GM12878 (cell line): ENCODE results near the gene C16orf86. TPM values are rescaled to one million over a fixed set of nuclear protein-coding genes. Genes with fewer than 3 reads are reported as not detected.
A peak's percentile ranks its signal among the peaks of the same experiment; 100 is the strongest.

ENCODE experiments used
- ATAC-seq: fragments of 200-7000 bp; cut with Tn5 transposase; 3 replicates; pipeline ENCODE4 v1.9.1; 2020; ENCODE audit warnings: mild to moderate bottlenecking, moderate library complexity
- BruUV-seq: library from RNA; stranded (reverse); fragments of 400-500 nt; replicated peaks from 2 replicates; lab custom pipeline; 2021; lab: Mats Ljungman, UMichigan
- CTCF ChIA-PET: fragments of 300-600 bp; sonication (Branson Sonifier 250); formaldehyde crosslinking; extraction: SDS; loops from one replicate; lab custom pipeline; 2021; ENCODE audit warnings: inconsistent platforms; lab: Yijun Ruan, JAX
- POLR2A ChIA-PET: fragments of 350-600 bp; formaldehyde crosslinking; extraction: SDS; loops from one replicate; lab custom pipeline; 2021; ENCODE audit warnings: inconsistent platforms; lab: Charles Lee
- RAD21 ChIA-PET: fragments of 300-600 bp; sonication (Branson Sonifier 250); formaldehyde crosslinking; loops from one replicate; lab custom pipeline; 2023; ENCODE audit warnings: antibody characterized with exemption; ENCODE audit not compliant: unreplicated experiment; lab: Charles Lee
- SMC1A ChIA-PET: fragments of 300-600 bp; sonication (Branson Sonifier 250); formaldehyde crosslinking; loops from one replicate; lab custom pipeline; 2023; ENCODE audit not compliant: unreplicated experiment, uncharacterized antibody; lab: Charles Lee
- DNase-seq: peaks from one replicate; pipeline ENCODE4 v3.0.0-alpha.2; 2011; ENCODE audit warnings: low read depth, low spot score
- FAIRE-seq: peaks from 3 replicates; lab custom pipeline; 2011; peaks lifted over from hg19 to GRCh38; lab: Jason Lieb, UNC
- H2AFZ ChIP-seq: 2 replicates; pipeline ENCODE4 v1.6.0; 2011; ENCODE audit warnings: low read depth, low read length, control low read depth; ENCODE audit not compliant: control insufficient read depth
- H3K27ac ChIP-seq: 2 replicates; pipeline ENCODE4 v1.5.1; 2011; ENCODE audit warnings: control low read depth; ENCODE audit not compliant: control insufficient read depth, insufficient read depth
- H3K27me3 ChIP-seq, 2 experiments: replicated peaks in 1 of 2; 2 replicates each; pipeline versions ENCODE4 v1.6.0 to v1.6.1; 2011; ENCODE audit warnings: low read length in 1 of 2; ENCODE audit not compliant: control insufficient read depth in 2 of 2, insufficient read depth in 2 of 2
- H3K36me3 ChIP-seq, 2 experiments: 2 replicates each; pipeline ENCODE4 v1.5.1; 2011; ENCODE audit warnings: low read length in 1 of 2; ENCODE audit not compliant: control insufficient read depth in 2 of 2, insufficient read depth in 2 of 2
- H3K4me1 ChIP-seq: 2 replicates; pipeline ENCODE4 v1.6.1; 2011; ENCODE audit warnings: mild to moderate bottlenecking, low read length, moderate library complexity, mixed read lengths; ENCODE audit not compliant: control insufficient read depth, insufficient read depth
- H3K4me2 ChIP-seq: 2 replicates; pipeline ENCODE4 v1.6.0; 2011; ENCODE audit warnings: control low read depth; ENCODE audit not compliant: control insufficient read depth, insufficient read depth
- H3K4me3 ChIP-seq: fragments of 200-600 bp; sonication (generic); 2 replicates; pipeline ENCODE4 v1.5.1; 2016
- H3K79me2 ChIP-seq: 2 replicates; pipeline ENCODE4 v1.6.0; 2011; ENCODE audit warnings: low read length; ENCODE audit not compliant: control insufficient read depth, insufficient read depth
- H3K9ac ChIP-seq: 2 replicates; pipeline ENCODE4 v1.8.0; 2011; ENCODE audit warnings: low read length, control low read depth, mixed read lengths; ENCODE audit not compliant: control insufficient read depth, insufficient read depth
- H3K9me3 ChIP-seq: replicated peaks from 3 replicates; pipeline ENCODE4 v1.5.1; 2011; ENCODE audit warnings: mild to moderate bottlenecking, low read length; ENCODE audit not compliant: control insufficient read depth, insufficient read depth
- H4K20me1 ChIP-seq: 2 replicates; pipeline ENCODE4 v1.6.0; 2011; ENCODE audit not compliant: control insufficient read depth, insufficient read depth
- ASH2L ChIP-seq: fragments of 300-600, 200-600 bp; sonication (generic); IDR thresholded peaks from 2 replicates; pipeline ENCODE4 v1.6.1; 2017; ENCODE audit warnings: low read depth, mild to moderate bottlenecking, borderline replicate concordance
- CREM ChIP-seq: IDR thresholded peaks from 2 replicates; pipeline ENCODE4 v1.6.1; 2014; ENCODE audit warnings: antibody characterized with exemption, low read depth
- FOS ChIP-seq: IDR thresholded peaks from 3 replicates; pipeline ENCODE4 v1.6.1; 2011; ENCODE audit warnings: borderline replicate concordance; ENCODE audit not compliant: insufficient read length; ENCODE audit errors: extremely low read depth
- HDGF ChIP-seq: fragments of 450-650 bp; IDR thresholded peaks from 2 replicates; pipeline ENCODE4 v1.6.1; 2016; ENCODE audit warnings: antibody characterized with exemption
- MEF2A ChIP-seq: IDR thresholded peaks from 2 replicates; pipeline ENCODE4 v1.6.1; 2011; ENCODE audit warnings: low read depth, mild to moderate bottlenecking, low read length, moderate library complexity; ENCODE audit not compliant: insufficient read depth
- NBN ChIP-seq: fragments of 450-650 bp; IDR thresholded peaks from 2 replicates; pipeline ENCODE4 v1.6.1; 2016
- NFIC ChIP-seq: IDR thresholded peaks from 2 replicates; pipeline ENCODE4 v1.6.1; 2012; ENCODE audit warnings: low read depth, mild to moderate bottlenecking, inconsistent platforms, low read length, moderate library complexity
- NR2F1 ChIP-seq: fragments of 450-650 bp; conservative IDR thresholded peaks from 2 replicates; pipeline ENCODE4 v1.6.1; 2017; ENCODE audit warnings: mild to moderate bottlenecking
- RFX5 ChIP-seq: IDR thresholded peaks from 2 replicates; pipeline ENCODE4 v1.6.1; 2011; ENCODE audit warnings: low read depth, low read length, improper control_type of control experiment
- TAF1 ChIP-seq: IDR thresholded peaks from 2 replicates; pipeline ENCODE4 v1.6.1; 2011; ENCODE audit warnings: mild to moderate bottlenecking, low read depth, low read length, borderline replicate concordance
- TCF3 ChIP-seq: IDR thresholded peaks from 2 replicates; pipeline ENCODE4 v1.6.1; 2012; ENCODE audit warnings: low read depth, mild to moderate bottlenecking, low read length, borderline replicate concordance; ENCODE audit not compliant: insufficient read depth
- ZNF24 ChIP-seq: fragments of 450-650 bp; IDR thresholded peaks from 2 replicates; pipeline ENCODE4 v1.6.1; 2017; ENCODE audit warnings: antibody characterized with exemption, mild to moderate bottlenecking
- WGBS: methylation state at CpG from one replicate; pipeline ENCODE4 v1.1.6; 2016; ENCODE audit warnings: low lambda C conversion rate; ENCODE audit not compliant: insufficient replicate concordance, insufficient coverage; ENCODE audit errors: missing lambda C conversion rate; 5-methylcytosine and 5-hydroxymethylcytosine counted together
- in situ Hi-C: fragments of 300-500 bp; cut with MboI; formaldehyde crosslinking; loops from 9 replicates; pipeline ENCODE4 v1.14.3; 2018; ENCODE audit warnings: mixed read lengths
- intact Hi-C: fragments of 100-400 bp; cut with micrococcal nuclease; formaldehyde crosslinking; loops from one replicate; pipeline ENCODE4 v1.14.2; 2022; ENCODE audit not compliant: unreplicated experiment
- polyA plus RNA-seq, 11 experiments: library from polyadenylated mRNA; depleted of rRNA in 4 of 11; unstranded in 6 of 11; stranded (reverse) in 5 of 11; fragments of >200 nt; fragmentation: Nextera tagmentation in 4 of 11; fragmentation: Illumina TruSeq in 1 of 11; extraction: Ambion mirVana in 4 of 11; extraction: Trizol in 1 of 11; gene quantifications; 1 replicate in 1 of 11; 2 replicates in 10 of 11; pipeline versions ENCODE4 v1.2.1 to v1.2.3, GENCODE V29; 2011 to 2016; ENCODE audit warnings: inconsistent platforms in 2 of 11, missing spikeins in 2 of 11, low read depth in 1 of 11
- total RNA-seq, 4 experiments: library from RNA; depleted of rRNA in 3 of 4; stranded (reverse); fragments of >200 nt in 3 of 4; fragmentation: Illumina TruSeq in 1 of 4; extraction: Trizol in 1 of 4; gene quantifications; 2 replicates each; pipeline versions ENCODE4 v1.2.1 to v1.2.3, GENCODE V29; 2013 to 2021

Gene C16orf86
- total and polyA plus RNA-seq, 10 of the 15 experiments (the other 5 are each of a cell fraction or from before 2014, with no cell fraction given), result 0.11 to 3.3 (median 1.6) TPM

DNA sequence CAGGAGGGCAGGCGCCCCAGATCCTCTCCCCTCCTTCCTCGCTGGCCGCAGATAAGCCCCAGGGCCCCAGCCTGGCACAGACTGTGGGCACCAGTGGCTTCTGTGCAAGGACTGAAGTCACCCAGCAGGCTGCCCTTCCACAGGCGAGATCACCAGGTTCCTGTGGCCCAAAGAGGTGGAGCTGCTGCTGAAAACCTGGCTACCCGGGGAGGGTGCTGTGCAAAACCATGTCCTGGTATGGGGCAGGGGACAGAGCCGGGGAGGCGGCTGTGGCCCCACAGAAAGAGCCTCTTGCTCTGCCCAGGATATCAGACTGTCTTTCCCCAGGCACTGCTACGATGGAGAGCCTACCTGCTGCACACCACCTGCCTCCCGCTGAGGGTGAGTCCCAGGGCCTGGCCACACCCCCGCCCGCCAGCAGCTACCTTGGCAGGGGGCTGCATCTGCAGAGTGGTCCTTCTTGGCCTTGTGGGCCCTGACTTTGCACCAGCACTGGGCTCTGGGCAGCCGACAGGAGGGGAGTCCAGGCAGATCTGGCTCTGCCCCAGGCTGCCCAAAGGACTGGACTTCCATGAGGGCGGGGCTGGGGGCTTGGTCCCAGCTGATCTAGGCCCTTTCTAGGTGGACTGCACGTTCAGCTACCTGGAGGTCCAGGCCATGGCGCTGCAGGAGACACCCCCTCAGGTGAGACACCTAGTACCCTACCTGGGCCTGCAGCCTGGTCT lies 21.1 kb upstream of the C16orf86 start:
- FAIRE-seq, result no peak

DNA sequence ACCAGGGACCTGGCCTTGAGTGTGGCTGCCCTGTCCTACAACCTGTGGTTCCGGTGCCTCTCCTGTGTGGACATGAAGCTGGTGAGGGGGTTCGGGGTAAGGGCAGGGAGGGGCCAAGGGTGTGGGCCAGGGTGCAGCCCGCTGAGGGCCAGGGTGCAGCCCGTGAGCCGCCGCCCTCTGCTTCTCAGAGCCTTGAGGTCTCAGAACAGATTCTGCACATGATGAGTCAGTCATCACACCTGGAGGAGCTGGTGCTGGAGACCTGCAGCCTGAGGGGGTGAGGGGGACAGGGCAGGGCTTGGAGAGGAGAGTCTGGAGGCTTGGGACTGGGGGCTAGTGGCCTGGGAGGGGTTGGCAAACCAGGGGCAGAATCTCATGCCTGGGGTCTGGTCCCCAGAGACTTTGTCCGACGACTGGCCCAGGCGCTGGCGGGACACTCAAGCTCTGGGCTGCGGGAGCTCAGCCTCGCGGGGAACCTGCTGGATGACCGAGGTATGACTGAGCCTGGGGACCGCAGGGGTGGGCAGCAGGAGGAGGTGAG lies 19.4 kb upstream of the C16orf86 start:
- ATAC-seq (no peak), FAIRE-seq (no peak), DNase-seq (no peak)
- Histone ChIP-seq H3K27ac (no peak overlapping the region), H3K4me3 (no peak overlapping the region), H3K4me1 (peaks cover 11% of the 10 kb centered on the region; the same call in 1 of the 2 replicates), H2AFZ (no peak overlapping the region), H3K27me3 (no peaks in the 10 kb centered on the region), H3K9me3 (no peaks in the 10 kb centered on the region), H3K79me2 (peaks cover 11% of the 10 kb centered on the region), H4K20me1 (no peaks in the 10 kb centered on the region), H3K9ac (no peak overlapping the region), H3K36me3 (peaks cover 0 to 3% of the 10 kb centered on the region in 2 experiments; a peak in 3 of 4 replicates), H3K4me2 (no peak overlapping the region)
- TF ChIP-seq ZNF24 (no peak), RFX5 (no peak), TCF3 (no peak), CREM (no peak), TAF1 (no peak), NBN (no peak), MEF2A (no peak), FOS (no peak), ASH2L (no peak), NR2F1 (no peak)
- CTCF ChIA-PET, result interaction anchor here (1.5 to 9.0 kb wide), 4 partner anchors 13 to 127 kb away, joined by 4 to 138 read pairs (median 60); partner anchors contain the start of gene ACD
- in situ Hi-C loops, result no loop called here
- SMC1A ChIA-PET, result interaction anchor here (7.6 kb wide), 1 partner anchor 126 kb away, joined by 41 read pairs; no protein-coding TSS in a partner anchor
- POLR2A ChIA-PET, result no interaction called here
- 83% methylated on average over 15 of the region's 15 CpGs for WGBS
- no TSS peak for BruUV-seq
- RAD21 ChIA-PET, result interaction anchor here (0.9 kb wide), 1 partner anchor 23 kb away, joined by 3 read pairs; no protein-coding TSS in a partner anchor
- intact Hi-C loops, result no loop called here

More for the DNA sequence above, 21.1 kb upstream of the C16orf86 start:
- no peak for DNase-seq
- TF ChIP-seq NFIC (no peak), HDGF (peak; percentile 70; the same call in 1 of the 2 replicates)
- TF ChIP-seq, all 136 proteins: peak for 1
- H3K9me3 ChIP-seq, result no peaks in the 10 kb centered on the region
- intact Hi-C loops (loop anchor here (1.0 to 2.0 kb wide), 2 partner anchors 63 to 83 kb away; partner anchors contain the start of gene CTCF), in situ Hi-C loops (no loop called here)
- ChIA-PET RAD21 (interaction anchor here (0.6 to 5.5 kb wide), 19 partner anchors 14 to 164 kb away, joined by 3 to 102 read pairs (median 7); partner anchors contain the start of genes ACD, ATP6V0D1, C16orf86 and CTCF), SMC1A (interaction anchor here (0.8 to 7.6 kb wide), 10 partner anchors 13 to 164 kb away, joined by 3 to 86 read pairs (median 8); partner anchors contain the start of gene ATP6V0D1), CTCF (interaction anchor here (0.8 to 9.0 kb wide), 24 partner anchors 10 to 217 kb away, joined by 3 to 138 read pairs (median 7); partner anchors contain the start of genes ACD, ATP6V0D1, C16orf86 and CTCF), POLR2A (interaction anchor here (0.6 to 2.4 kb wide), 10 partner anchors 14 to 238 kb away, joined by 3 to 16 read pairs (median 6); partner anchors contain the start of genes ACD, CTCF, GFOD2 and PARD6A)
- H3K79me2 ChIP-seq, result peaks cover 11% of the 10 kb centered on the region
- peaks cover 11% of the 10 kb centered on the region; the same call in 1 of the 2 replicates for H3K4me1 ChIP-seq
- TSS peak; percentile 70 for BruUV-seq
- WGBS, result 45% methylated on average over 12 of the region's 15 CpGs
- ATAC-seq, result no peak; the same call in 1 of the 3 replicates
- peak overlapping the region; percentile 95 for H3K4me2 ChIP-seq
- peak overlapping the region; percentile 83 for H3K9ac ChIP-seq
- H4K20me1 ChIP-seq, result no peaks in the 10 kb centered on the region
- peaks cover 0 to 3% of the 10 kb centered on the region in 2 experiments; a peak in 3 of 4 replicates for H3K36me3 ChIP-seq
- H3K4me3 ChIP-seq, result peak overlapping the region; percentile 81
- peak overlapping the region; percentile 65 for H2AFZ ChIP-seq
- H3K27ac ChIP-seq, result peak overlapping the region; percentile 77
- no peaks in the 10 kb centered on the region for H3K27me3 ChIP-seq
